Measurements from ENCODE around the gene OR2AJ1. TPM values are rescaled to one million over a fixed set of nuclear protein-coding genes. Genes with fewer than 3 reads are reported as not detected.
A peak's percentile ranks its signal among the peaks of the same experiment; 100 is the strongest.

The OR2AJ1 gene
- not detected for polyA plus RNA-seq

- Histone ChIP-seq H3K9me3 (ENCODE audit: control insufficient read depth in 2 of 2, insufficient read depth in 1 of 2, low read depth in 1 of 2, low read length in 1 of 2) (no peaks in the 10 kb centered on the region), H3K36me3 (ENCODE audit: control insufficient read depth in 2 of 2, insufficient read depth in 2 of 2, low read length in 1 of 2) (no peaks in the 10 kb centered on the region), H3K27ac (ENCODE audit: low read depth in 2 of 2, low read length in 1 of 2) (no peak within 1 kb of the TSS), H3K4me3 (ENCODE audit: low read depth in 1 of 2, low read length in 2 of 2) (no peak within 1 kb of the TSS), H3K4me1 (ENCODE audit: control insufficient read depth in 2 of 2, insufficient read depth in 2 of 2, low read length in 1 of 2) (no peaks in the 10 kb centered on the region), H3K27me3 (ENCODE audit: control insufficient read depth in 1 of 2, insufficient read depth in 2 of 2, low read length in 2 of 2) (no peaks in the 10 kb centered on the region)
- 82 to 87% methylated on average over 9 of the region's 9 CpGs for WGBS, 2 donors
Measured at GRCh38 chr1:247924868-247925267, at the start of gene OR2AJ1. Gene OR2AJ1, plus strand, starts transcription at chr1:247924889. Its CDS starts 8,880 bp downstream, at chr1:247933769.

GRCh38 chr1:247883346-247883745 lies 41.3 kb upstream of the OR2AJ1 start:
- Histone ChIP-seq H3K27ac (ENCODE audit: low read depth in 2 of 2, low read length in 1 of 2) (no peak overlapping the region), H3K4me3 (ENCODE audit: low read depth in 1 of 2, low read length in 2 of 2) (no peak overlapping the region), H3K4me1 (ENCODE audit: control insufficient read depth in 2 of 2, insufficient read depth in 2 of 2, low read length in 1 of 2) (no peaks in the 10 kb centered on the region), H3K9me3 (ENCODE audit: control insufficient read depth in 2 of 2, insufficient read depth in 1 of 2, low read depth in 1 of 2, low read length in 1 of 2) (peaks cover 0 to 3% of the 10 kb centered on the region in 2 donors), H3K36me3 (ENCODE audit: control insufficient read depth in 2 of 2, insufficient read depth in 2 of 2, low read length in 1 of 2) (no peaks in the 10 kb centered on the region), H3K27me3 (ENCODE audit: control insufficient read depth in 1 of 2, insufficient read depth in 2 of 2, low read length in 2 of 2) (no peaks in the 10 kb centered on the region)
- 78 to 81% methylated on average over 9 of the region's 9 CpGs for WGBS, 2 donors

- Histone ChIP-seq H3K27me3 (ENCODE audit: control insufficient read depth in 1 of 2, insufficient read depth in 2 of 2, low read length in 2 of 2) (no peaks in the 10 kb centered on the region), H3K4me3 (ENCODE audit: low read depth in 1 of 2, low read length in 2 of 2) (no peak overlapping the region), H3K27ac (ENCODE audit: low read depth in 2 of 2, low read length in 1 of 2) (no peak overlapping the region), H3K9me3 (ENCODE audit: control insufficient read depth in 2 of 2, insufficient read depth in 1 of 2, low read depth in 1 of 2, low read length in 1 of 2) (no peaks in the 10 kb centered on the region), H3K36me3 (ENCODE audit: control insufficient read depth in 2 of 2, insufficient read depth in 2 of 2, low read length in 1 of 2) (no peaks in the 10 kb centered on the region), H3K4me1 (ENCODE audit: control insufficient read depth in 2 of 2, insufficient read depth in 2 of 2, low read length in 1 of 2) (no peaks in the 10 kb centered on the region)
- 87 to 89% methylated on average over 10 of the region's 10 CpGs for WGBS, 2 donors
Measured at GRCh38 chr1:247884797-247885413, 39.8 kb upstream of the OR2AJ1 start.

GRCh38 chr1:247895163-247895637 lies 29.5 kb upstream of the OR2AJ1 start, which contains the start of gene OR2W3:
Gene OR2W3, plus strand, starts transcription at chr1:247895587. Its CDS starts 0 bp downstream, at chr1:247895587.
- WGBS, 2 donors = 44 to 46% methylated on average over 2 of the region's 2 CpGs
- Histone ChIP-seq H3K4me3 (ENCODE audit: low read depth in 1 of 2, low read length in 2 of 2) (no peak within 1 kb of the TSS), H3K27ac (ENCODE audit: low read depth in 2 of 2, low read length in 1 of 2) (no peak within 1 kb of the TSS), H3K4me1 (ENCODE audit: control insufficient read depth in 2 of 2, insufficient read depth in 2 of 2, low read length in 1 of 2) (no peaks in the 10 kb centered on the region), H3K9me3 (ENCODE audit: control insufficient read depth in 2 of 2, insufficient read depth in 1 of 2, low read depth in 1 of 2, low read length in 1 of 2) (peaks cover 4 to 10% of the 10 kb centered on the region in 2 donors), H3K27me3 (ENCODE audit: control insufficient read depth in 1 of 2, insufficient read depth in 2 of 2, low read length in 2 of 2) (no peaks in the 10 kb centered on the region), H3K36me3 (ENCODE audit: control insufficient read depth in 2 of 2, insufficient read depth in 2 of 2, low read length in 1 of 2) (no peaks in the 10 kb centered on the region)

- H3K4me1 ChIP-seq (ENCODE audit: control insufficient read depth in 2 of 2, insufficient read depth in 2 of 2, low read length in 1 of 2) = no peaks in the 10 kb centered on the region
- H3K27me3 ChIP-seq (ENCODE audit: control insufficient read depth in 1 of 2, insufficient read depth in 2 of 2, low read length in 2 of 2) = no peaks in the 10 kb centered on the region
- peaks cover 4 to 10% of the 10 kb centered on the region in 2 donors for H3K9me3 ChIP-seq (ENCODE audit: control insufficient read depth in 2 of 2, insufficient read depth in 1 of 2, low read depth in 1 of 2, low read length in 1 of 2)
- H3K27ac ChIP-seq (ENCODE audit: low read depth in 2 of 2, low read length in 1 of 2) = no peak overlapping the region
- no peaks in the 10 kb centered on the region for H3K36me3 ChIP-seq (ENCODE audit: control insufficient read depth in 2 of 2, insufficient read depth in 2 of 2, low read length in 1 of 2)
- WGBS, 2 donors = 86 to 87% methylated on average over 14 of the region's 14 CpGs
- H3K4me3 ChIP-seq (ENCODE audit: low read depth in 1 of 2, low read length in 2 of 2) = no peak overlapping the region
Measured at GRCh38 chr1:247895976-247896375, 28.7 kb upstream of the OR2AJ1 start.

GRCh38 chr1:247904122-247904521 lies 20.6 kb upstream of the OR2AJ1 start:
- no peak overlapping the region for H3K27ac ChIP-seq (ENCODE audit: low read depth in 2 of 2, low read length in 1 of 2)
- peaks cover 0 to 4% of the 10 kb centered on the region in 2 donors for H3K9me3 ChIP-seq (ENCODE audit: control insufficient read depth in 2 of 2, insufficient read depth in 1 of 2, low read depth in 1 of 2, low read length in 1 of 2)
- no peak overlapping the region for H3K4me3 ChIP-seq (ENCODE audit: low read depth in 1 of 2, low read length in 2 of 2)
- no peaks in the 10 kb centered on the region for H3K27me3 ChIP-seq (ENCODE audit: control insufficient read depth in 1 of 2, insufficient read depth in 2 of 2, low read length in 2 of 2)
- 71 to 76% methylated on average over 6 of the region's 6 CpGs for WGBS, 2 donors
- H3K36me3 ChIP-seq (ENCODE audit: control insufficient read depth in 2 of 2, insufficient read depth in 2 of 2, low read length in 1 of 2) = no peaks in the 10 kb centered on the region
- no peaks in the 10 kb centered on the region for H3K4me1 ChIP-seq (ENCODE audit: control insufficient read depth in 2 of 2, insufficient read depth in 2 of 2, low read length in 1 of 2)

GRCh38 chr1:247905181-247905580 lies 19.5 kb upstream of the OR2AJ1 start:
- peaks cover 0 to 4% of the 10 kb centered on the region in 2 donors for H3K9me3 ChIP-seq (ENCODE audit: control insufficient read depth in 2 of 2, insufficient read depth in 1 of 2, low read depth in 1 of 2, low read length in 1 of 2)
- no peak overlapping the region for H3K27ac ChIP-seq (ENCODE audit: low read depth in 2 of 2, low read length in 1 of 2)
- no peaks in the 10 kb centered on the region for H3K27me3 ChIP-seq (ENCODE audit: control insufficient read depth in 1 of 2, insufficient read depth in 2 of 2, low read length in 2 of 2)
- WGBS, 2 donors = 84 to 87% methylated on average over 13 of the region's 13 CpGs
- no peaks in the 10 kb centered on the region for H3K4me1 ChIP-seq (ENCODE audit: control insufficient read depth in 2 of 2, insufficient read depth in 2 of 2, low read length in 1 of 2)
- no peaks in the 10 kb centered on the region for H3K36me3 ChIP-seq (ENCODE audit: control insufficient read depth in 2 of 2, insufficient read depth in 2 of 2, low read length in 1 of 2)
- no peak overlapping the region for H3K4me3 ChIP-seq (ENCODE audit: low read depth in 1 of 2, low read length in 2 of 2)

GRCh38 chr1:247905910-247906503 lies 18.7 kb upstream of the OR2AJ1 start:
- Histone ChIP-seq H3K9me3 (ENCODE audit: control insufficient read depth in 2 of 2, insufficient read depth in 1 of 2, low read depth in 1 of 2, low read length in 1 of 2) (peaks cover 0 to 4% of the 10 kb centered on the region in 2 donors), H3K27ac (ENCODE audit: low read depth in 2 of 2, low read length in 1 of 2) (peak overlapping the region in 1 of 2 donors; percentile 22)

GRCh38 chr1:247906504-247907047 lies 18.1 kb upstream of the OR2AJ1 start:
- no peaks in the 10 kb centered on the region for H3K4me1 ChIP-seq (ENCODE audit: control insufficient read depth in 2 of 2, insufficient read depth in 2 of 2, low read length in 1 of 2)
- no peaks in the 10 kb centered on the region for H3K27me3 ChIP-seq (ENCODE audit: control insufficient read depth in 1 of 2, insufficient read depth in 2 of 2, low read length in 2 of 2)
- no peaks in the 10 kb centered on the region for H3K36me3 ChIP-seq (ENCODE audit: control insufficient read depth in 2 of 2, insufficient read depth in 2 of 2, low read length in 1 of 2)
- H3K27ac ChIP-seq (ENCODE audit: low read depth in 2 of 2, low read length in 1 of 2) = peak overlapping the region in 1 of 2 donors; percentile 22
- H3K9me3 ChIP-seq (ENCODE audit: control insufficient read depth in 2 of 2, insufficient read depth in 1 of 2, low read depth in 1 of 2, low read length in 1 of 2) = peaks cover 0 to 4% of the 10 kb centered on the region in 2 donors
- WGBS, 2 donors = 40 to 50% methylated on average over 7 of the region's 7 CpGs
- no peak overlapping the region for H3K4me3 ChIP-seq (ENCODE audit: low read depth in 1 of 2, low read length in 2 of 2)

More at GRCh38 chr1:247905910-247906503, 18.7 kb upstream of the OR2AJ1 start:
- H3K4me1 ChIP-seq (ENCODE audit: control insufficient read depth in 2 of 2, insufficient read depth in 2 of 2, low read length in 1 of 2) = no peaks in the 10 kb centered on the region
- no peaks in the 10 kb centered on the region for H3K27me3 ChIP-seq (ENCODE audit: control insufficient read depth in 1 of 2, insufficient read depth in 2 of 2, low read length in 2 of 2)
- no peak overlapping the region for H3K4me3 ChIP-seq (ENCODE audit: low read depth in 1 of 2, low read length in 2 of 2)
- H3K36me3 ChIP-seq (ENCODE audit: control insufficient read depth in 2 of 2, insufficient read depth in 2 of 2, low read length in 1 of 2) = no peaks in the 10 kb centered on the region
- 57 to 66% methylated on average over 9 of the region's 9 CpGs for WGBS, 2 donors

All from esophagus (tissue), 2 donors.